Liver (tissue), 9 donors: ENCODE results near the gene SELENOV. TPM values are rescaled to one million over a fixed set of nuclear protein-coding genes. Genes with fewer than 3 reads are reported as not detected.

Source experiments
- DNase-seq: peaks from one replicate; pipeline ENCODE4 v3.0.0-alpha.2; 2017; ENCODE audit warnings: low spot score
- H3K27ac ChIP-seq, 2 donors: one replicate each; pipeline ENCODE4 v1.7.0; 2013; ENCODE audit warnings: inconsistent platforms in 2 of 2, low read length in 2 of 2, control low read depth in 1 of 2, low read depth in 1 of 2, mild to moderate bottlenecking in 1 of 2
- H3K27me3 ChIP-seq, 4 donors: one replicate each; pipeline versions ENCODE4 v1.6.1 to v1.7.0; 2013; ENCODE audit warnings: low read length in 3 of 4, inconsistent platforms in 1 of 4, mild to moderate bottlenecking in 1 of 4, moderate library complexity in 1 of 4; ENCODE audit not compliant: control insufficient read depth in 4 of 4, insufficient read depth in 4 of 4
- H3K36me3 ChIP-seq, 4 donors: one replicate each; pipeline versions ENCODE4 v1.6.1 to v1.7.0; 2013; ENCODE audit warnings: low read length in 3 of 4, mild to moderate bottlenecking in 3 of 4, low read depth in 1 of 4, moderate library complexity in 1 of 4; ENCODE audit not compliant: control insufficient read depth in 4 of 4, insufficient read depth in 3 of 4
- H3K4me1 ChIP-seq, 4 donors: one replicate each; pipeline versions ENCODE4 v1.6.1 to v1.7.0; 2013; ENCODE audit warnings: low read length in 3 of 4, mild to moderate bottlenecking in 3 of 4, moderate library complexity in 1 of 4; ENCODE audit not compliant: control insufficient read depth in 4 of 4, insufficient read depth in 4 of 4
- H3K4me3 ChIP-seq, 3 donors: one replicate each; pipeline versions ENCODE4 v1.6.1 to v1.7.0; 2013; ENCODE audit warnings: low read length in 3 of 3, control low read depth in 1 of 3, low read depth in 1 of 3, mild to moderate bottlenecking in 1 of 3
- H3K9ac ChIP-seq, 2 donors: one replicate each; pipeline ENCODE4 v1.7.0; 2013; ENCODE audit warnings: low read length in 2 of 2, mild to moderate bottlenecking in 2 of 2, moderate library complexity in 2 of 2, control low read depth in 1 of 2, low read depth in 1 of 2
- H3K9me3 ChIP-seq, 4 donors: one replicate each; pipeline versions ENCODE4 v1.6.1 to v1.7.0; 2013; ENCODE audit warnings: low read length in 3 of 4; ENCODE audit not compliant: control insufficient read depth in 4 of 4
- ATF3 ChIP-seq: IDR thresholded peaks from 2 replicates; pipeline ENCODE4 v1.6.1; 2016; ENCODE audit warnings: antibody characterized with exemption
- EGR1 ChIP-seq, 2 donors: IDR thresholded peaks; 2 replicates each; pipeline ENCODE4 v1.6.1; 2016 to 2018; ENCODE audit warnings: antibody characterized with exemption in 2 of 2, low read depth in 2 of 2
- FOXA1 ChIP-seq: IDR thresholded peaks from 2 replicates; pipeline ENCODE4 v1.6.1; 2016; ENCODE audit warnings: antibody characterized with exemption
- FOXA2 ChIP-seq: IDR thresholded peaks from 2 replicates; pipeline ENCODE4 v1.6.1; 2016; ENCODE audit warnings: antibody characterized with exemption
- GABPA ChIP-seq, 2 donors: IDR thresholded peaks in 1 of 2; conservative IDR thresholded peaks in 1 of 2; 2 replicates each; pipeline ENCODE4 v1.6.1; 2016; ENCODE audit warnings: antibody characterized with exemption in 2 of 2, mild to moderate bottlenecking in 1 of 2, moderate library complexity in 1 of 2
- HNF4A ChIP-seq, 2 donors: conservative IDR thresholded peaks; 2 replicates each; pipeline ENCODE4 v1.6.1; 2016; ENCODE audit warnings: antibody characterized with exemption in 2 of 2, mild to moderate bottlenecking in 2 of 2
- HNF4G ChIP-seq: IDR thresholded peaks from 2 replicates; pipeline ENCODE4 v1.6.1; 2016; ENCODE audit warnings: antibody characterized with exemption
- JUND ChIP-seq, 2 donors: IDR thresholded peaks; 2 replicates each; pipeline ENCODE4 v1.6.1; 2016; ENCODE audit warnings: antibody characterized with exemption in 2 of 2
- NR2F2 ChIP-seq: IDR thresholded peaks from 2 replicates; pipeline ENCODE4 v1.6.1; 2016; ENCODE audit warnings: antibody characterized with exemption
- RAD21 ChIP-seq, 2 donors: IDR thresholded peaks; 2 replicates each; pipeline ENCODE4 v1.6.1; 2016; ENCODE audit warnings: antibody characterized with exemption in 2 of 2, mild to moderate bottlenecking in 2 of 2
- REST ChIP-seq: IDR thresholded peaks from 2 replicates; pipeline ENCODE4 v1.6.1; 2016; ENCODE audit warnings: antibody characterized with exemption, mild to moderate bottlenecking
- RXRA ChIP-seq, 2 donors: IDR thresholded peaks; 2 replicates each; pipeline ENCODE4 v1.6.1; 2017 to 2018; ENCODE audit warnings: antibody characterized with exemption in 2 of 2, mild to moderate bottlenecking in 1 of 2
- SP1 ChIP-seq: IDR thresholded peaks from 2 replicates; pipeline ENCODE4 v1.6.1; 2018; ENCODE audit warnings: antibody characterized with exemption, mild to moderate bottlenecking
- TAF1 ChIP-seq: conservative IDR thresholded peaks from 2 replicates; pipeline ENCODE4 v1.6.1; 2016; ENCODE audit warnings: antibody characterized with exemption, mild to moderate bottlenecking
- YY1 ChIP-seq: IDR thresholded peaks from 2 replicates; pipeline ENCODE4 v1.6.1; 2016; ENCODE audit warnings: antibody characterized with exemption, mild to moderate bottlenecking
- ZBTB33 ChIP-seq: IDR thresholded peaks from 2 replicates; pipeline ENCODE4 v1.6.1; 2016; ENCODE audit warnings: antibody characterized with exemption
- WGBS: extraction: QIAGEN DNeasy Blood & Tissue Kit; methylation state at CpG from one replicate; pipeline ENCODE4 v1.1.7; 2013; 5-methylcytosine and 5-hydroxymethylcytosine counted together
- polyA plus RNA-seq, 2 donors: library from polyadenylated mRNA; stranded (reverse) in 1 of 2; unstranded in 1 of 2; fragments of 200-250 nt in 1 of 2; fragments of >200 nt in 1 of 2; fragmentation: Nextera tagmentation in 1 of 2; extraction: Ambion mirVana in 1 of 2; gene quantifications; one replicate each; pipeline versions ENCODE4 v1.2.1 to v1.2.3, GENCODE V29; 2013 to 2015
- total RNA-seq, 2 donors: library from RNA; depleted of rRNA; stranded (reverse); fragments of >200 nt; gene quantifications; one replicate each; pipeline ENCODE4 v1.2.3, GENCODE V29; 2014
- TF ChIP-seq, protein P1 (sequence below): IDR thresholded peaks from 2 replicates; pipeline ENCODE4 v1.6.1; 2016; ENCODE audit warnings: antibody characterized with exemption
- TF ChIP-seq, protein P2 (sequence below): fragments of 150-350 bp; IDR thresholded peaks from 2 replicates; pipeline ENCODE4 v1.5.1; 2017; ENCODE audit warnings: improper control_type of control experiment, low read depth, low read length; ENCODE audit not compliant: missing input control
- donor health status: healthy.
- donor health status: healthy.
- donor health status: healthy.
- donor health status: healthy.
- donor health status: healthy.

SELENOV gene
- total and polyA plus RNA-seq, 4 donors: not detected

DNA sequence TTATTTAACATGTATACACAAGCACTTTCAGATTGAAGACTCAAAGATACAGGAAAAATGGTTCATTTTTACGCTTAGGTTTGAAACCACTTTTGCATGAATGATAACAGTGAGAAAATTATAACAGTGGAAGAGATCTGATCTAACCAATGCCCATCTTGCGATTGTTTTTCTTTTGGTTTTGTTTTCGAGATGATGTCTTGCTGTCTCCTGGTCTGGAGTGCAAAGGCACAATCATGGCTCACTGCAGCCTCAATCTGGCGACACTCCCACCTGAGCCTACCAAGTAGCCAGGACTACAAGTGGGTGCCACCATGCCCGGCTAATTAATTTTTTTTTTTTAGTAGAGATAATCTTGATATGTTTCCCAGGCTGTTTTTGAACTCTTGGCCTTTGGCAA, 35.3 kb downstream of the SELENOV start:
- TF ChIP-seq, protein P1, sequence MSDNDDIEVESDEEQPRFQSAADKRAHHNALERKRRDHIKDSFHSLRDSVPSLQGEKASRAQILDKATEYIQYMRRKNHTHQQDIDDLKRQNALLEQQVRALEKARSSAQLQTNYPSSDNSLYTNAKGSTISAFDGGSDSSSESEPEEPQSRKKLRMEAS: no peak
- TF ChIP-seq REST (no peak), YY1 (no peak), FOXA2 (no peak), JUND (IDR thresholded peaks at IDR 0.05) (no peak), TAF1 (no peak), RXRA (IDR thresholded peaks at IDR 0.05) (no peak), GABPA (IDR thresholded peaks at IDR 0.05 in 1 of 2, conservative IDR thresholded peaks at IDR 0.05 in 1 of 2) (no peak), SP1 (no peak), HNF4G (no peak), FOXA1 (no peak), EGR1 (IDR thresholded peaks at IDR 0.05; ENCODE audit: low read depth in 2 of 2) (no peak), ATF3 (no peak)
- H3K9me3 ChIP-seq: no peaks in the 10 kb centered on the region
- DNase-seq: no peak
- no peak overlapping the region for H3K4me3 ChIP-seq
- H3K9ac ChIP-seq: no peak overlapping the region
- H3K4me1 ChIP-seq: no peaks in the 10 kb centered on the region
- no peak overlapping the region for H3K27ac ChIP-seq
- no peaks in the 10 kb centered on the region for H3K27me3 ChIP-seq
- 85% methylated on average over 5 of the region's 5 CpGs for WGBS
- H3K36me3 ChIP-seq: no peaks in the 10 kb centered on the region

GRCh38 chr19:39553082-39553652, 38.2 kb downstream of the SELENOV start:
- TF ChIP-seq SP1 (no peak), FOXA1 (no peak), EGR1 (IDR thresholded peaks at IDR 0.05; ENCODE audit: low read depth in 2 of 2) (no peak), RAD21 (IDR thresholded peaks at IDR 0.05) (no peak), ZBTB33 (no peak), YY1 (no peak), GABPA (IDR thresholded peaks at IDR 0.05 in 1 of 2, conservative IDR thresholded peaks at IDR 0.05 in 1 of 2) (no peak), JUND (IDR thresholded peaks at IDR 0.05) (no peak), REST (no peak), FOXA2 (no peak), HNF4A (conservative IDR thresholded peaks at IDR 0.05) (no peak), TAF1 (no peak), HNF4G (no peak), RXRA (IDR thresholded peaks at IDR 0.05) (no peak), NR2F2 (no peak), ATF3 (no peak)
- TF ChIP-seq, protein P1: no peak
- TF ChIP-seq, protein P2, sequence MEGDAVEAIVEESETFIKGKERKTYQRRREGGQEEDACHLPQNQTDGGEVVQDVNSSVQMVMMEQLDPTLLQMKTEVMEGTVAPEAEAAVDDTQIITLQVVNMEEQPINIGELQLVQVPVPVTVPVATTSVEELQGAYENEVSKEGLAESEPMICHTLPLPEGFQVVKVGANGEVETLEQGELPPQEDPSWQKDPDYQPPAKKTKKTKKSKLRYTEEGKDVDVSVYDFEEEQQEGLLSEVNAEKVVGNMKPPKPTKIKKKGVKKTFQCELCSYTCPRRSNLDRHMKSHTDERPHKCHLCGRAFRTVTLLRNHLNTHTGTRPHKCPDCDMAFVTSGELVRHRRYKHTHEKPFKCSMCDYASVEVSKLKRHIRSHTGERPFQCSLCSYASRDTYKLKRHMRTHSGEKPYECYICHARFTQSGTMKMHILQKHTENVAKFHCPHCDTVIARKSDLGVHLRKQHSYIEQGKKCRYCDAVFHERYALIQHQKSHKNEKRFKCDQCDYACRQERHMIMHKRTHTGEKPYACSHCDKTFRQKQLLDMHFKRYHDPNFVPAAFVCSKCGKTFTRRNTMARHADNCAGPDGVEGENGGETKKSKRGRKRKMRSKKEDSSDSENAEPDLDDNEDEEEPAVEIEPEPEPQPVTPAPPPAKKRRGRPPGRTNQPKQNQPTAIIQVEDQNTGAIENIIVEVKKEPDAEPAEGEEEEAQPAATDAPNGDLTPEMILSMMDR: no peak
- DNase-seq: no peak
- no peaks in the 10 kb centered on the region for H3K36me3 ChIP-seq
- H3K4me1 ChIP-seq: peaks cover 0 to 6% (median 3%) of the 10 kb centered on the region in 4 donors
- H3K9me3 ChIP-seq: no peaks in the 10 kb centered on the region
- 57% methylated on average over 7 of the region's 7 CpGs for WGBS
- no peak overlapping the region for H3K27ac ChIP-seq
- H3K4me3 ChIP-seq: no peak overlapping the region
- no peak overlapping the region for H3K9ac ChIP-seq
- no peaks in the 10 kb centered on the region for H3K27me3 ChIP-seq
